Activated B cell treated with CpG ODN at 0.5 μM for 24 hours (primary cell): Measurements from ENCODE around the gene MRPL53. TPM values are rescaled to one million over a fixed set of nuclear protein-coding genes. Genes with fewer than 3 reads are reported as not detected.

Experiments used
- ATAC-seq: fragments of 200-7000 bp; cut with Tn5 transposase; one replicate; pipeline ENCODE4 v1.10.0; 2021; ENCODE audit warnings: low read depth, mild to moderate bottlenecking, moderate library complexity
- CTCF ChIA-PET: fragments of 350-600 bp; sonication (Branson Sonifier 250); formaldehyde crosslinking; loops from one replicate; lab custom pipeline; 2021; ENCODE audit warnings: antibody characterized with exemption; lab: Charles Lee
- POLR2A ChIA-PET: fragments of 350-600 bp; sonication (Branson Sonifier 250); formaldehyde crosslinking; loops from one replicate; lab custom pipeline; 2021; ENCODE audit warnings: antibody characterized with exemption; lab: Charles Lee
- DNase-seq: peaks from one replicate; pipeline ENCODE4 v3.0.0; 2022
- H3K27ac Mint-ChIP-seq: one replicate; pipeline ENCODE4 v1.8.0; 2020; ENCODE audit warnings: mixed read lengths
- H3K27me3 Mint-ChIP-seq: one replicate; pipeline ENCODE4 v1.8.0; 2021; ENCODE audit warnings: mixed read lengths
- H3K36me3 Mint-ChIP-seq: one replicate; pipeline ENCODE4 v1.8.0; 2021; ENCODE audit warnings: low read depth, mixed read lengths
- H3K4me1 Mint-ChIP-seq: one replicate; pipeline ENCODE4 v1.8.0; 2021; ENCODE audit warnings: mixed read lengths
- H3K4me3 Mint-ChIP-seq: one replicate; pipeline ENCODE4 v1.8.0; 2020; ENCODE audit warnings: mild to moderate bottlenecking, mixed read lengths
- H3K9me3 Mint-ChIP-seq: one replicate; pipeline ENCODE4 v1.8.0; 2020; ENCODE audit warnings: mixed read lengths
- intact Hi-C: fragments of 100-400 bp; cut with micrococcal nuclease; formaldehyde crosslinking; loops from one replicate; pipeline ENCODE4 v1.15.1; 2024
- total RNA-seq: library from RNA; stranded (reverse); gene quantifications from 2 replicates; pipeline ENCODE4 v1.2.3, GENCODE V29; 2022
- TF ChIP-seq, protein P1 (sequence below): fragments of 200-600 bp; IDR thresholded peaks from one replicate; pipeline ENCODE4 v1.8.0; 2022; ENCODE audit warnings: antibody characterized with exemption, mild to moderate bottlenecking

Gene MRPL53
- total RNA-seq, 1 donor from 2014 or later, result 86.9 TPM

DNA sequence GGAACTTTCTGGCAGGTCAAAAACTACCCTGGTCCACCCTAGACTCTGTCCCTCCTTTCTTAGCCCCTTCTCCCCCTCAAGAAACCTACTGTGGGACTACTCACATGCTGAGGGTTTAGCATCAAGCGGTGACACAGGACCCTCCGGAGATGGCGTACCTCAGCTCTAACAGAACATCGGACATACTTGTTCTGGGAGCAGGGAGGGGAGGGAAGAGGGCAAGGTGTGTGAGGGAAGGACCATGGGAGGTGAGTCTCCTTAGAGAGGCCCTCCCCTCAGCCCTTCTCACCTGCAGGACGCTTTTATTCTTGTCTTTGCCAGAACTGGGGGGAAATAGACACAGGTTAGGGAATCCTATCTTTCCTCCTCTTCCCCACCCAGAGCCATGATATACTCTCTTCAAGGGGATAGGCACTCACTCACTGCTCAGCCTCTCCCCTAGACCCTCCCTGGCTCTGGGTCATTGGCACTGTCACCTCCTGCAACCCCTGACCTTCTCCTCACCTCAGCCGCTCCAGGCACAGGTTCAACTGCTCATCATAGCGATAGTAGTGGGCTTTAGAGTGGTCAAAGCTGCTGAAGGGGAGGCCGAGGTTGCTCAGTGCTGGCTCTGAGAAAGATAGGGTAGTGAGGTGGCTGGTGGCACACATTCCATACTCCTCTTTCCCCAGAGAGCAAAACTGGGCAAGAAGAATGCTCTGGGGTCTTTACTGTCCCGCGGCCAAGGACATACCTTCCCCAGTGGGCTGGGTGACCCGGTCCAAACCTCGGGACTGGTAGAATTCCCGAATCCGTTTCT, 33.2 kb upstream of the MRPL53 start:
- CTCF ChIA-PET, result interaction anchor here (1.4 to 3.2 kb wide), 4 partner anchors 23 to 83 kb away, joined by 4 to 30 read pairs (median 14); partner anchors contain the start of genes CCDC142 and TTC31
- H3K4me3 Mint-ChIP-seq, result no peak overlapping the region
- H3K27me3 Mint-ChIP-seq, result peaks cover 28% of the 10 kb centered on the region
- no peaks in the 10 kb centered on the region for H3K9me3 Mint-ChIP-seq
- peaks cover 58% of the 10 kb centered on the region for H3K4me1 Mint-ChIP-seq
- H3K36me3 Mint-ChIP-seq, result peaks cover 33% of the 10 kb centered on the region
- no peak overlapping the region for H3K27ac Mint-ChIP-seq
- DNase-seq (no peak), ATAC-seq (no peak)
- intact Hi-C loops, result loop anchor here (10.0 kb wide), 2 partner anchors 149 to 329 kb away; partner anchors contain the start of genes HK2 and SEMA4F
- TF ChIP-seq, protein P1, sequence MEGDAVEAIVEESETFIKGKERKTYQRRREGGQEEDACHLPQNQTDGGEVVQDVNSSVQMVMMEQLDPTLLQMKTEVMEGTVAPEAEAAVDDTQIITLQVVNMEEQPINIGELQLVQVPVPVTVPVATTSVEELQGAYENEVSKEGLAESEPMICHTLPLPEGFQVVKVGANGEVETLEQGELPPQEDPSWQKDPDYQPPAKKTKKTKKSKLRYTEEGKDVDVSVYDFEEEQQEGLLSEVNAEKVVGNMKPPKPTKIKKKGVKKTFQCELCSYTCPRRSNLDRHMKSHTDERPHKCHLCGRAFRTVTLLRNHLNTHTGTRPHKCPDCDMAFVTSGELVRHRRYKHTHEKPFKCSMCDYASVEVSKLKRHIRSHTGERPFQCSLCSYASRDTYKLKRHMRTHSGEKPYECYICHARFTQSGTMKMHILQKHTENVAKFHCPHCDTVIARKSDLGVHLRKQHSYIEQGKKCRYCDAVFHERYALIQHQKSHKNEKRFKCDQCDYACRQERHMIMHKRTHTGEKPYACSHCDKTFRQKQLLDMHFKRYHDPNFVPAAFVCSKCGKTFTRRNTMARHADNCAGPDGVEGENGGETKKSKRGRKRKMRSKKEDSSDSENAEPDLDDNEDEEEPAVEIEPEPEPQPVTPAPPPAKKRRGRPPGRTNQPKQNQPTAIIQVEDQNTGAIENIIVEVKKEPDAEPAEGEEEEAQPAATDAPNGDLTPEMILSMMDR, result no peak
- POLR2A ChIA-PET, result interaction anchor here (2.7 to 5.6 kb wide), 3 partner anchors 10 to 25 kb away, joined by 18 to 63 read pairs (median 35); partner anchors contain the start of genes AUP1, HTRA2 and TLX2

GRCh38 chr2:74504591-74504990, 32.1 kb upstream of the MRPL53 start:
- peaks cover 65% of the 10 kb centered on the region for H3K4me1 Mint-ChIP-seq
- intact Hi-C loops, result loop anchor here (10.0 kb wide), 2 partner anchors 150 to 330 kb away; partner anchors contain the start of genes HK2 and SEMA4F
- no peak for DNase-seq
- ATAC-seq, result no peak
- ChIA-PET POLR2A (interaction anchor here (1.1 to 2.8 kb wide), 5 partner anchors 11 to 84 kb away, joined by 3 to 35 read pairs (median 4); partner anchors contain the start of genes AUP1, DQX1, HTRA2 and INO80B), CTCF (interaction anchor here (1.0 to 2.5 kb wide), 3 partner anchors 32 to 85 kb away, joined by 3 to 12 read pairs (median 8); partner anchors contain the start of gene MRPL53)
- TF ChIP-seq, protein P1, result no peak
- no peaks in the 10 kb centered on the region for H3K9me3 Mint-ChIP-seq
- peak overlapping the region; percentile 63 for H3K4me3 Mint-ChIP-seq
- H3K27me3 Mint-ChIP-seq, result peaks cover 26% of the 10 kb centered on the region
- no peak overlapping the region for H3K27ac Mint-ChIP-seq
- H3K36me3 Mint-ChIP-seq, result peaks cover 33% of the 10 kb centered on the region

GRCh38 chr2:74503506-74504475, 31.3 kb upstream of the MRPL53 start:
- CTCF ChIA-PET, result interaction anchor here (0.7 to 2.5 kb wide), 8 partner anchors 16 to 86 kb away, joined by 3 to 12 read pairs (median 4); partner anchors contain the start of genes CCDC142, MRPL53 and TTC31
- peaks cover 70% of the 10 kb centered on the region for H3K4me1 Mint-ChIP-seq
- intact Hi-C loops, result loop anchor here (1.0 to 10.0 kb wide), 5 partner anchors 20 to 331 kb away; partner anchors contain the start of genes C2orf81, HK2, SEMA4F and TTC31
- TF ChIP-seq, protein P1, result no peak
- POLR2A ChIA-PET, result interaction anchor here (0.7 to 2.8 kb wide), 13 partner anchors 9 to 85 kb away, joined by 3 to 35 read pairs (median 5); partner anchors contain the start of genes AUP1, CCDC142, DQX1 and HTRA2
- ATAC-seq (no peak), DNase-seq (no peak)
- H3K9me3 Mint-ChIP-seq, result no peaks in the 10 kb centered on the region
- H3K27me3 Mint-ChIP-seq, result peaks cover 31% of the 10 kb centered on the region
- peak overlapping the region; percentile 63 for H3K27ac Mint-ChIP-seq
- H3K4me3 Mint-ChIP-seq, result peak overlapping the region; percentile 81
- H3K36me3 Mint-ChIP-seq, result peaks cover 33% of the 10 kb centered on the region

DNA sequence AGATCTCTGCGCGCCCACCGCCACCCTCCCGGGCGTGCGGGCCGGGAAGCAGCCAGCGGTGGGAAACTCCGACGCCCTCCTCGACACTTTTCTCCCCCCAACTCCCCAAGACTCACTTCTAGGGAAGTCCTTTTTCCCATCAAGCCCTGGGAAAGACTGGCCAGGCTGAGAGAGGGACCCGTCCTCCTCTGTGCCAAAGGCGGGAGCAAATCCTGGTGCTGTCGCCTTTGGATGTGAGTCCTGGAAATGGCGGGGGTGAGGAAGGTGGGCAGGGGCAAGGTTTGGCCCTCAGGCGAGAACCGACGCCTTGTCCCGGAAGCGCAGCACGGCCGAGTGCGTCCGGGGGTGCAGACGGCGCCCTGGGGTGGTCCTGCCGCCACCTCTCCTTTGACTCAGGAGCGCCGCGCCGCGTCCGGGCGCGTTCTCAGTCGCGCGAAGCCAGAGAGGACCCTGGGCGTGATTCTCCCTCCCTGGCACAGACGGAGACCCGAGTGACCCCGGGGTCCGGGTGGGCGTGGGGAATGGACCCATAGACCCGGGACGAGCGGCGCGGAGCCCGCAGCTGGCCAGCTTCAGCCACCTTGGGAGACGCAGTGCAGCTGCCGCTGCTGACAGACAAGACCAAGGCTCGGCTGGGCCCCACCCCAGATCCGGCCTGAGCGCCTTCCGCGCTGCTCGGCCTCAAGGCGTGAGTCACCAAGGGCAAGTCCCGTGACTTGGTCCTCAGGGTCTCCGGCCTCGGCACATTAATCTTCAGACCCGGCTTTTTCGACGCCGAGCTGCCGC, 30.4 kb upstream of the MRPL53 start:
- H3K27ac Mint-ChIP-seq, result peak overlapping the region; percentile 63
- ATAC-seq, result peak; percentile 39
- H3K4me3 Mint-ChIP-seq, result peak overlapping the region; percentile 81
- peak; percentile 67 for DNase-seq
- intact Hi-C loops, result loop anchor here (1.0 to 10.0 kb wide), 5 partner anchors 20 to 332 kb away; partner anchors contain the start of genes C2orf81, HK2, SEMA4F and TTC31
- TF ChIP-seq, protein P1, result no peak
- no peaks in the 10 kb centered on the region for H3K9me3 Mint-ChIP-seq
- peaks cover 33% of the 10 kb centered on the region for H3K36me3 Mint-ChIP-seq
- H3K27me3 Mint-ChIP-seq, result peaks cover 38% of the 10 kb centered on the region
- ChIA-PET POLR2A (interaction anchor here (0.7 to 2.8 kb wide), 9 partner anchors 12 to 82 kb away, joined by 3 to 35 read pairs (median 5); partner anchors contain the start of genes AUP1, CCDC142, HTRA2 and MRPL53), CTCF (interaction anchor here (0.7 to 2.5 kb wide), 6 partner anchors 17 to 86 kb away, joined by 3 to 12 read pairs (median 4); partner anchors contain the start of genes CCDC142 and TTC31)
- peaks cover 70% of the 10 kb centered on the region for H3K4me1 Mint-ChIP-seq
